GM19023 (cell line): ENCODE results near the gene NET1.
"Not testable (repeated sequence)": the region's sequence is repeated elsewhere in the genome, so short reads cannot be mapped to it uniquely, and the experiment has no call there.

Experiments
- ATAC-seq: cut with Tn5 transposase; IDR thresholded peaks from one replicate; pipeline ENCODE4 v1.9.1; 2021; ENCODE audit warnings: mild to moderate bottlenecking, moderate library complexity; ENCODE audit not compliant: unreplicated experiment

The NET1 gene

DNA sequence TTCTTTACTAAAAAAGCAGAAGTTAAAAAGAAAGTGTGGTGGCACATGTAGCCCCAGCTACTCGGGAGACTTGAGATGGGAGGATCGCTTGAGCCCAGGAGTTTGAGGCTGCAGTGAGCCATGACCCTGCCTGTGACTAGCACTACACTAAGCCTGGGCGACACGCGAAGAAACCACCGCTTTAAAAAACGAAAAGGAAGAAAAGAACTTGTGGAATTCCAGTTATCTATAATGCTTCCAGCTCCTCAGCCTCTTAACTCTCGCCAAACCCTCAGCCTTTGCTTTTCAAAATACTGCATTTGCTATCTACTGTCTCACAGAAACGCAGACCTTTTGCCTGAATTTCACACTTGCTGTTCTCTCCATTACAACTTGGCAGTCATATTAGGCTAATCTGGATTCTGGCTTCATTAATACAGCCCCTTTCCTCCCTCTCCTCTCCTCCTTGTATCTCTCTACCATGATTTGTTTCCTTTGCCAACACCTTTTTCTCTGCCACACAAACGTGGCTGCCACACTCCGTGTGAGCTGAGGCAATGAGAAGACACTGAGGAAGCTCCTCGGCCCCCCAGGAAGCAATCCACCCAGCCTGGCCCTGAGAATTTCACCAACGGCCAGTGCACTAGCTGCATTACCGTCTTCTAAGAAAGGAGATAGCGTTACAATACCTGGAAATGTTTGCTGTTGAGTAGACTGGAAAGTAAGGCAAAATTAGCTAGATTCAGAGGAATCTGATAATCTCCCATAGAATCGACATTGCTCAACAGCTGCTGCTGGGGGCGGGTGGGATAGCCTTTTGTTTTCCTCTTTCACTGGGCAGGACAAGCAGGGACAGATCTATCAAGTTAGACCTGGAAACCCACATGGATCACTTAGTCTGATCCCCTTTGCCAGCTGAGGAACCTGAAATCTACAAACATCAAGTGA, 49.8 kb downstream of the NET1 start:
- no peak for ATAC-seq

GRCh38 chr10:5462841-5463293, 50.5 kb downstream of the NET1 start:
- no peak for ATAC-seq

DNA sequence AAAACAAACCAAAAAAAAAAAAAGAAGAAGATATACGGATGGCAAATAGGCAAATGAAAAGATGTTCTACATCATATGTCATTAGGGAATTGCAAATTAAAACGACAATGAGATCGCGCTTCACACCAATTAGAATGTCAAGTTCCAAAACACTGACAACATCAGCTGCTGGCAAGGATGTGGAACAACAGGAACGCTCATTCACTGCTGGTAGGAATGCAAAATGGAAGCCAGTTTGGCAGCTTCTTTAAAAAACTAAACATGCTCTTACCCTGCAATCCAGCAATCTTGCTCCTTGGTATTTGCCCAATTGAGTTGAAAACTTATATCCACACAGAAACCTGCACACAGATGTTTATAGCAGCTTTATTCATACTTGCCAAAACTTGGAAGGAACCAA, 52.2 kb downstream of the NET1 start:
- no peak for ATAC-seq

DNA sequence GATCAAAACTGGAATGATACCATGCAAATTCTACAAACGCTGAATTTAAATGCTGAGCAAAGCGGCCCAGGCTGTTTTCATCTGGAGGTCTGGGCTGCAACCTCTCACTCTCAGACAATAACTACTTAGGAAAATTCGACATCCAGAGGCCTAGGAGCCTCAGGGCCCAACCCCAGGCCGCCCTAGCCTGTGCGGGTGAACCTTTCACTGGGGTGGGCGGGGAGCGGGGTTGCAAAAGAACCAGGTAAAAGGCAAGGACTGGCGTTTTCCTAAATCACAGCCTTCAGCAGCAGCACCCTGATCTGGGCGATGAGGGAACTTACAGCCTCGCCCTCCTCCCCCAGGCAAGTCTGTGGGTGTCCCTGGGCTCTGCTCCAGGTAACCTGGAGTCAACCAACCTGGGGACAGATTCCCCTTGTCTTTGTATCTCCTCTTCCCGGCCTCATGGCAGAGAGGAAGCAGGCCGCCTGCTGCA, 53.7 kb downstream of the NET1 start:
- ATAC-seq, result no peak

- ATAC-seq, result no peak
These were observed 54.3 kb downstream of the NET1 start for GRCh38 chr10:5466451-5467206.

DNA sequence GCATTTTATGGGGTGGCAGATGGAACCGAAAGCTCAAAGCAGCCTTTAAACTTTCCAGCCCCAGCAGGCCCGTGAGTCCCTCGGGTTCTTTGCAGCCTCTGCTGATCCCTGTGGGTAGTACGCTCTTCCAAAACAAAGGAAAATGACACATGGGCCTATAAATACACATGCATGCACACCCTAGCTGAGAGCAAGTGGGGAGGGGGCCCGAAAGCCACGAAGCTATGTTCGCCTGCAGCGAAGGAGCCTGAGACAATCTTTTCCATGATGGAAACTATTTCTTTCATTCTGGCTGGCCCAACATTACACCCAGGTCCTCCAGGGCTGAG, 54.8 kb downstream of the NET1 start:
- no peak for ATAC-seq

DNA sequence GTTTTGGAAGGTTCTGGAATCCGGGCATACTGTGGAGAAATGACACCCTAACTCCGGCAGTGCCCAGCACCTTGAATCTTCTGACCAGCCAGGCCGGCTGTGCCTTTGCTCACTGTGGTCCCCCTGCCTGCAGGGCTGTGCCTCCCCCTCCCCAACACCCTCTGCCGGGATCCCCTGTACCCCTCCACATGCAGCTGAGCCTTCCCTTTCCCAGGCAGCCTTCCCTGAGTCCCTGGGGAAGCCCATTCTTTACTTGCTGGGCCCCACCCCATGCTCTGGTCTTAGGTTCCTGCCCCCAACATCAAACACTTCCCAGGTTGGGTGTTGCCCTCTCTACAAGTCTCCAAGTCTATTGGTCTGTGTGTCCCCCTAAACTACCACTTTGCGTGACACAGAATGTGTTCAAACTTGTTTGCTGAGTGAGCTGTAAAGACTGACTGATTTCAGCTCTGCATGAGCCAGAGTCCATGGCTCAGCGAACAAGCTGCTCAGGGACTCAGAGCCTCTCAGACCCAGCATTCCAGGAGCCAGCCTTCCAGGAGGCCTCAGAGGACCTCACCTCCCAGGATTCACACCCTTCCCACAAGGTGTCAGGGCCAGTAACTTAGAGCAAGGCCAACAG, 55.4 kb downstream of the NET1 start:
- ATAC-seq, result no peak

DNA sequence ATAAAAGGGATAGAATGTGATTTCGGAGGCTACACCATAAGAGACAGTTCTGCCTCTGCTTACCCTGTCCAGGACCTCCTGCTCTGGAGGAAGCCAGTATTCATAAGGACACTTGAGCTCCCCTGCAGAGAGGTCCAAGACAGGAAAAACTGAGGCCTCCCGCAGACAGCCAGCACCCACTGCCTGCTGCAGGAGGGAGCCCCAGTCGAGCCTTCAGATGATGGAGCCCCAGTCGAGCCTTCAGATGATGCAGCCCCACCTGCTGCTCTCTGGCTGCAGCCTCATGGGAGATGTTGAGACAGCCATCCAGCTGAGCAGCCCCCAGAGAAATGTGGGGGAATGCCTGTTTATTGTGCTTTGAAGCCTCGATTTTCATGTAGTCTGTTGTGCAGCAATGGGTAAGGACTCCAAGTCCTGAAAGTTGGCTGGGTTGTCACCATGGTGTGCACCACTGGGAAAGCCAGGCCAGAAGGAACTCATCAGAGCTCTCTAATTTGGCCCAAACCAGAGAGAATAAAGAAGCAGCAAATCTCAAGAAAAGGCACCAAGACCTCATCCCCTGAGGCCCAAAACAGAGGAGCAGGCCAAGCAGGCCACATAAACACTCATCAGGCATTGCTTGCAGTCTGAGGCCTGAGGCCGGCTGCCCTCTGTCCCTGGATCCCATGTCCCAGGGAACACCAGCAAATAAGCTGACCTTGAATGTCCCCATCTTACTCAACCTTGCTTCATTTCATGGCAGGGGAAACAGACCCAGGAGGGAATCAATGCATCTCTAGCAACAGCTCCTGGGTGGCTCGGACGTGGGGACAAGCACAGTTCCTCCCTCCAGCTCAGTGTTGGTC, 56.1 kb downstream of the NET1 start:
- no peak for ATAC-seq

DNA sequence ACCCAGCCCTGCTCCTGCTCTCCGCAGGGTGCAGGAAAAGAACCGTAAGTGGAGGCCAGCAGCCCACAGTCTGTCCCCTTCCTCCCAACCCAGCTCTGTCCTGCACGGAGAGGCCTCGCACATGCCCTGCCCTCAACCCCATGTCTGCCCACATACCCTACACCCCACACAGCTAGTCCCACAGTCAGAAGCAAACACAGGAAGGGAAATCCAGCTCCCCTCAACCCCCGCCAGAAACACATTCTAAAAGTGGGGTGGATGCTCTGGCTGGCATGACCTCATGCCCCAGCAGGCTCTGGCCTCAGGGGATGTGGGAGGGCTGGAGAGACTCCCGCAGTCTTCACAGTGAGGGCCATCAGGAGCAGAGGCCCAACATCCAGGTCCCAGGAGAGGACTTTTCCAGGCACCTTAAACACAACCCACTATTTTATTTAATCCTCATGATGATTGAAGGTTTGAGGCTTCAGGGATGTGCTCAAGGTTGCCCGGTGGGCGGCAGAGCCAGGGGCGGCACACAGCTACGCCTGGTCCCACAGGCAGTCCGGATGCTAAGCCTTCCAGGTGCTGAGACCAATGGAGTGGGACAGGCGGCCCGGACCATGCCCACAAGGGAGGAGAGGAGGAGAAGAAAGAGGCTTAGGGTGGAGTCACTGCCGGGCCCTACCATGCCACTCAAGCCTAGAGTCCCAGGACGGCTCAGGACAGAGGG, 57.1 kb downstream of the NET1 start:
- ATAC-seq, result no peak

GRCh38 chr10:5470062-5470751, 57.9 kb downstream of the NET1 start:
- no peak for ATAC-seq

DNA sequence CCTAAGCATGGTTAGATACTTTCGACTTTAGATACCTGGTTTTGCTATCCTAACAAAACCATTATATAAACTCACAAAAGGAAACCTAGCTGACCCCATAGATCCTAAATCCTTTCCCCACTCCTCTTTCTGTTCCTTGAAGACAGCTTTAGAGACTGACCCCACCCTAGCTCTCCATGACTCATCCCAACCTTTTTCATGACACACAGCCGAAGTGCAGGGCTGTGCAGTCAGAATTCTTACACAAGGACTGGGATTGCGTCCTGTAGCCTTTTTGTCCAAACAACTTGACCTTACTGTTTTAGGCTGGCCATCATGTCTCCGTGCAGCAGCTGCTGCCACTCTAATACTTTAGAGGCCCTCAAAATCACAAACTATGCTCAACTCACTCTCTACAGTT, 62.3 kb downstream of the NET1 start:
- not testable (repeated sequence) for ATAC-seq

DNA sequence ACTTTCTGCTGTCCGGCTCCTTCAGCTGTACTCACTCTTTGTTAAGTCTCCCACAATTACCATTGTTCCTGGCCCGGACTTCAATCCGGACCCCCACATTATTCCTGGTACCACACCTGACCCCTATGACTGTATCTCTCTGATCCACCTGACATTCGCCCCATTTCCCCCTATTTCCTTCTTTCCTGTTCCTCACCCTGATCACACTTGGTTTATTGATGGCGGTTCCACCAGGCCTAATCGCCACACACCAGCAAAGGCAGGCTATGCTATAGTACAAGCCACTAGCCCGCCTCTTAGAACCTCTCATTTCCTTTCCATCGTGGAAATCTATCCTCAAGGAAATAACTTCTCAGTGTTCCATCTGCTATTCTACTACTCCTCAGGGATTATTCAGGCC, 62.7 kb downstream of the NET1 start:
- ATAC-seq, result not testable (repeated sequence)

GRCh38 chr10:5475974-5476807, 63.8 kb downstream of the NET1 start:
- ATAC-seq, result not testable (repeated sequence)

GRCh38 chr10:5476918-5477525, 64.7 kb downstream of the NET1 start:
- no peak for ATAC-seq

GRCh38 chr10:5477948-5478693, 65.8 kb downstream of the NET1 start:
- ATAC-seq, result no peak

DNA sequence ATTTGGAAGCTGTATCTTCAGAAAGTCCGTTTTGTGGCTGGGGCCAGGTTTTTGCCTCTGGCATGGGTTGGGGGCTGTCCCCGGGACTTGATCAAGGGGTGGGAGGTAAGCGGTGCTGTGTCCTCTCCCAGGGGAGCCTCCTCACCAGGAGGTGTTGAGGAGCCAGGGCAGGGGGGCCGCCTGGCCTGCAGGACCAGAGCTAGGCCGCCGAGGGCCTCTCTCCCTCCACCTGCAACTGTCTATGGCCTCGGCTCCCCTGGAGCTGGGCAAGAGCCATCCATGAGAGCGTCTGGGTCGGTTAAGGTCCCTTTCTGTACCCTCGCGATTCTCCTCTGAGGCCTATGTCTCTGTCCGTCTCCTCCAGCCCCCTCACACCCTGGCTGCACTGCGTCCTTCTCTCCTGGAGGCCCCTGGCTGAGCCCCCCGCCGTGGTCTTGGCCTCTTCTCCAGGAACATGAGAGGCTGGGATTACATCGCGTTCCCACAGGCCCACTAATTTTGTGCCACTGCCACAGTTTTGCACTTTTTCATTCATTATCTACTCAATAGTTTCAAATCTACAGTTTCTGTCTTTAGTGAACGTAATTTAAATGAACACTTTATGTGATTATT, 66.4 kb downstream of the NET1 start:
- no peak for ATAC-seq
